Measurements from ENCODE around the gene FURIN. TPM values are rescaled to one million over a fixed set of nuclear protein-coding genes. Genes with fewer than 3 reads are reported as not detected.

Gene FURIN
- total RNA-seq, 2 experiments from 2014 or later = 97.4 to 104 TPM

DNA sequence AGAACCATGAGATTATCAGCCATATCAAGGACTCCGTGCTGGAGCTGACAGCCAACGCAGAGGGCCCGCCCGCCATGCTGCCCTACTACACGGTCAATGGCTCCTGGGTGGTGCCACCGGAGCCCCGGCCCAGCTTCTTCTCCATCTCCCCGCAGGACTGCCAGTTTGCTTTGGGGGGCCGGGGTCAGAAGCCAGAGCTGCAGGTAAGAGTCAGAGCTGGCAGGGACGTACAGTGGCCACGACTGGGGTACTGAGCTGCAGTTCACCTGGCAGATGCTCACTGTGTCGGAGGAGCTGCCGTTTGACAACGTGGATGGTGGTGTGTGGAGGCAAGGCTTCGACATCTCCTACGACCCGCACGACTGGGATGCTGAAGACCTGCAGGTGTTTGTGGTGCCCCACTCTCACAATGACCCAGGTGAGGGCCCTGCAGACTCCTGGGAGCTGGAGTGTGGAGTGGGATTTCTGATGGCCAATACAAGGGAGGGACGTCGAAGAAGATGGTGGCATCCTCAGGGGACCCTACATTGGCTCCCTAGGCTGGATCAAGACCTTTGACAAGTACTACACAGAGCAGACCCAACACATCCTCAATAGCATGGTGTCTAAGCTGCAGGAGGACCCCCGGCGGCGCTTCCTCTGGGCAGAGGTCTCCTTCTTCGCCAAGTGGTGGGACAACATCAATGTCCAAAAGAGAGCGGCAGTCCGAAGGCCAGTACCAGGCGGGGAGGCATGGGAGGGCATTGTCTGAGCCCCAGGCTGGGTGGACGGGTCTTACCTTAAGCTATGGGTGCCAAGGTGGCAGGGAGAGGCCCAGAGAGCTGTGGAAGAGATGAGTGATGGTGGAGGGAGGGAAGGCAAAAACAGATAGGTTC, 37.2 kb downstream of the FURIN start:
- Histone ChIP-seq H3K4me3 (ENCODE audit: low read length) (no peak overlapping the region), H3K27me3 (ENCODE audit: control insufficient read depth in 1 of 2, insufficient read depth in 2 of 2, low read length in 2 of 2) (no peaks in the 10 kb centered on the region), H3K9me3 (ENCODE audit: control insufficient read depth in 1 of 2, insufficient read depth in 1 of 2, low read length in 2 of 2) (no peaks in the 10 kb centered on the region), H3K27ac (ENCODE audit: low read depth in 1 of 2, low read length in 2 of 2) (no peak overlapping the region), H3K4me1 (ENCODE audit: insufficient read depth, low read length) (peaks cover 19% of the 10 kb centered on the region), H3K36me3 (ENCODE audit: insufficient read depth, low read length) (peaks cover 53% of the 10 kb centered on the region)
- Mint-ChIP-seq H3K27me3 (no peaks in the 10 kb centered on the region), H3K27ac (no peak overlapping the region), H3K9me3 (no peaks in the 10 kb centered on the region), H3K4me3 (peak overlapping the region; percentile 74), H3K36me3 (ENCODE audit: low read depth) (peaks cover 58% of the 10 kb centered on the region), H3K4me1 (ENCODE audit: low read depth) (peaks cover 34% of the 10 kb centered on the region)
- no peak for DNase-seq
- ChIA-PET POLR2A (interaction anchor here (1.0 to 7.9 kb wide), 2 partner anchors 27 to 49 kb away, joined by 3 to 232 read pairs; partner anchors contain the start of genes HDDC3, RCCD1 and UNC45A), CTCF (interaction anchor here (6.2 kb wide), 1 partner anchor 27 kb away, joined by 88 read pairs; the partner anchor contains the start of genes HDDC3 and UNC45A)
- TF ChIP-seq, protein P1, sequence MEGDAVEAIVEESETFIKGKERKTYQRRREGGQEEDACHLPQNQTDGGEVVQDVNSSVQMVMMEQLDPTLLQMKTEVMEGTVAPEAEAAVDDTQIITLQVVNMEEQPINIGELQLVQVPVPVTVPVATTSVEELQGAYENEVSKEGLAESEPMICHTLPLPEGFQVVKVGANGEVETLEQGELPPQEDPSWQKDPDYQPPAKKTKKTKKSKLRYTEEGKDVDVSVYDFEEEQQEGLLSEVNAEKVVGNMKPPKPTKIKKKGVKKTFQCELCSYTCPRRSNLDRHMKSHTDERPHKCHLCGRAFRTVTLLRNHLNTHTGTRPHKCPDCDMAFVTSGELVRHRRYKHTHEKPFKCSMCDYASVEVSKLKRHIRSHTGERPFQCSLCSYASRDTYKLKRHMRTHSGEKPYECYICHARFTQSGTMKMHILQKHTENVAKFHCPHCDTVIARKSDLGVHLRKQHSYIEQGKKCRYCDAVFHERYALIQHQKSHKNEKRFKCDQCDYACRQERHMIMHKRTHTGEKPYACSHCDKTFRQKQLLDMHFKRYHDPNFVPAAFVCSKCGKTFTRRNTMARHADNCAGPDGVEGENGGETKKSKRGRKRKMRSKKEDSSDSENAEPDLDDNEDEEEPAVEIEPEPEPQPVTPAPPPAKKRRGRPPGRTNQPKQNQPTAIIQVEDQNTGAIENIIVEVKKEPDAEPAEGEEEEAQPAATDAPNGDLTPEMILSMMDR (IDR thresholded peaks at IDR 0.05) = no peak
- no peak for ATAC-seq (ENCODE audit: poor library complexity)
- intact Hi-C loops (cut with DNase I, micrococcal nuclease) = no loop called here

DNA sequence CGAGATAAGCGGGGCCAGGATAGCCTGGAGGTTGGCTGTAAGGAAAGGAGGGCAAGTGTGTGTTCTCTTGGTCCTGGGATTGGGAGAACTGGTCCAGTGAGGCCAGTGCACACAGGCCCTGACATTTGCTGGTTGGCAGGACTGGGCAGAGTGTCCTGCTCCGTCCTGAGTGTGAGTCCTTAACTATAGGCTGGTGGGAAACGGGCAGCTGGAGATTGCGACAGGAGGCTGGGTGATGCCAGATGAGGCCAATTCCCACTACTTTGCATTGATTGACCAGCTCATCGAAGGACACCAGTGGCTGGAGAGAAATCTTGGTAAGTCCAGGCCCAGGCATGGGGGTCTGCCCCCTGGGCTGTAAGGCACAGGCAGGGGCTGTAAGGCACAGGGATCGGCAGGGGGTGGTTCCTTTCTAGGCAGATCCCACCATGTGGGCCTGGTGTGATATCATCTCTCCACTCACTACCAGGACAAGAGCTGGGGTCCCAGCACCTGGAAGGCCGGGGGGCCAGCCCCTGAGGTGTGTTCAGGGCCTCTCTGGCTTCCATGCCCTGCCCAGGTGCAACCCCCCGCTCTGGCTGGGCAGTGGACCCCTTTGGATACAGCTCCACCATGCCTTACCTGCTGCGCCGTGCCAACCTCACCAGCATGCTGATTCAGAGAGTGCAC, 37.9 kb downstream of the FURIN start:
- POLR2A ChIA-PET = interaction anchor here (1.0 to 7.9 kb wide), 2 partner anchors 26 to 48 kb away, joined by 3 to 232 read pairs; partner anchors contain the start of genes HDDC3, RCCD1 and UNC45A

DNA sequence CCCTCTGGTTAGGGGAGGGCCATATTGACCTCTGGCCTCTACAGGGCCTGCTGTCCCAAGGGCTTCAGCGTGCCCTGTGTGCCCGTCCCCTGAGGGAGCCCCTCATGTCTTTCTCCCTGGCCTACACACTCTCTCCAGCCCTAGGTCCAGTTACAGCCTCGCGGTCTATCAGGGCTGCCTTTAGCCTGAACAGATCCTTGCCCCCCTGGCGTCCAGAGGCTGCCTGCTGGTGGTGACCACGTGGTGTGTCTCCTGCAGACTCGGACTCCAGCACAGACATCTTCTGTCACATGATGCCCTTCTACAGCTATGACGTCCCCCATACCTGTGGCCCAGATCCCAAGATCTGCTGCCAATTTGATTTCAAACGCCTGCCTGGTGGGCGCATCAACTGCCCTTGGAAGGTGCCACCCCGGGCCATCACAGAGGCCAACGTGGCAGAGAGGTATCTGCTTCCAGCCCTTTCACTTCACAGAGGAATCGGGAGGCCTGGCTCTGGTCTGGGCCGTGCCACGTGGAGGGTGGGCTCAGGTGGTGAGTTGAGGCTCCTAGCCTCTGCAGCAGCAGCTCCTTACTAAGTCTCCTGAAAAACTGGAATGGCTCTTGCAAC, 38.8 kb downstream of the FURIN start:
- Histone ChIP-seq H3K27ac (ENCODE audit: low read depth in 1 of 2, low read length in 2 of 2) (no peak overlapping the region), H3K9me3 (ENCODE audit: control insufficient read depth in 1 of 2, insufficient read depth in 1 of 2, low read length in 2 of 2) (no peaks in the 10 kb centered on the region), H3K36me3 (ENCODE audit: insufficient read depth, low read length) (peaks cover 69% of the 10 kb centered on the region), H3K4me3 (ENCODE audit: low read length) (no peak overlapping the region), H3K27me3 (ENCODE audit: control insufficient read depth in 1 of 2, insufficient read depth in 2 of 2, low read length in 2 of 2) (no peaks in the 10 kb centered on the region), H3K4me1 (ENCODE audit: insufficient read depth, low read length) (peaks cover 13% of the 10 kb centered on the region)
- H3K9me3 Mint-ChIP-seq = no peaks in the 10 kb centered on the region
- no peak for DNase-seq
- no peaks in the 10 kb centered on the region for H3K27me3 Mint-ChIP-seq
- ATAC-seq (ENCODE audit: poor library complexity) = no peak
- intact Hi-C loops (cut with DNase I, micrococcal nuclease) = no loop called here
- TF ChIP-seq, protein P1 (IDR thresholded peaks at IDR 0.05) = no peak
- H3K4me1 Mint-ChIP-seq (ENCODE audit: low read depth) = peaks cover 23% of the 10 kb centered on the region
- no peak overlapping the region for H3K27ac Mint-ChIP-seq
- H3K4me3 Mint-ChIP-seq = no peak overlapping the region
- CTCF ChIA-PET = no interaction called here
- POLR2A ChIA-PET = interaction anchor here (7.9 kb wide), 1 partner anchor 25 kb away, joined by 232 read pairs; the partner anchor contains the start of genes HDDC3 and UNC45A
- peaks cover 67% of the 10 kb centered on the region for H3K36me3 Mint-ChIP-seq (ENCODE audit: low read depth)

More for the DNA sequence above, 37.9 kb downstream of the FURIN start:
- Mint-ChIP-seq H3K9me3 (no peaks in the 10 kb centered on the region), H3K27ac (no peak overlapping the region), H3K4me3 (no peak overlapping the region), H3K27me3 (no peaks in the 10 kb centered on the region), H3K36me3 (ENCODE audit: low read depth) (peaks cover 59% of the 10 kb centered on the region), H3K4me1 (ENCODE audit: low read depth) (peaks cover 31% of the 10 kb centered on the region)
- TF ChIP-seq, protein P1 (IDR thresholded peaks at IDR 0.05) = no peak
- H3K27me3 ChIP-seq (ENCODE audit: control insufficient read depth in 1 of 2, insufficient read depth in 2 of 2, low read length in 2 of 2) = no peaks in the 10 kb centered on the region
- DNase-seq (no peak), ATAC-seq (ENCODE audit: poor library complexity) (no peak)
- H3K36me3 ChIP-seq (ENCODE audit: insufficient read depth, low read length) = peaks cover 61% of the 10 kb centered on the region
- H3K4me3 ChIP-seq (ENCODE audit: low read length) = no peak overlapping the region
- H3K9me3 ChIP-seq (ENCODE audit: control insufficient read depth in 1 of 2, insufficient read depth in 1 of 2, low read length in 2 of 2) = no peaks in the 10 kb centered on the region
- intact Hi-C loops (cut with DNase I, micrococcal nuclease) = no loop called here
- no peak overlapping the region for H3K27ac ChIP-seq (ENCODE audit: low read depth in 1 of 2, low read length in 2 of 2)
- CTCF ChIA-PET = interaction anchor here (6.2 kb wide), 1 partner anchor 27 kb away, joined by 88 read pairs; the partner anchor contains the start of genes HDDC3 and UNC45A
- H3K4me1 ChIP-seq (ENCODE audit: insufficient read depth, low read length) = peaks cover 19% of the 10 kb centered on the region

Data from CD4-positive, alpha-beta T cell (primary cell).